ENCODE results near the gene PPIA. TPM values are rescaled to one million over a fixed set of nuclear protein-coding genes. Genes with fewer than 3 reads are reported as not detected.
"Not testable (repeated sequence)": the region's sequence is repeated elsewhere in the genome, so short reads cannot be mapped to it uniquely, and the experiment has no call there.

Gene PPIA
- total RNA-seq, 1 experiment from 2014 or later: 2,409 TPM

DNA sequence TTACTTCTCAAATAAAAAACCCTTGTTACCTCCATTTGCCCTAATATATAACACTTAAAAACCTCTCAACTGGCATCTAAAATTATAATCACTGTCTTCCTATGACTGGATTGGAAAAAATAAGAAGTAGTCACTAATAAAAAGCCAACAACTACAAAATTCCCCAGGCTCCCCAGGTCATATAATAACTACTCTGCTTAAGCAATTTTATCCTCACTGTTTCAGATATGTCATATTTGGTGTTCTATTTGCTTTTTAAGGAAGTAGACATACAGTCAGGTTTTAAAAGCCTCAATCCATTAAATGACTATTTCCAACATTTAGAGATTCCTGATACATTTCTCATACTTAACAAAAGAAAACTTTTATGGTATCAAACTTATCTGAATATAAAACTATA lies 49.0 kb downstream of the PPIA start:
- no peaks in the 10 kb centered on the region for H3K9me3 ChIP-seq (ENCODE audit: control insufficient read depth, low read depth, low read length)
- TF ChIP-seq, protein P1, sequence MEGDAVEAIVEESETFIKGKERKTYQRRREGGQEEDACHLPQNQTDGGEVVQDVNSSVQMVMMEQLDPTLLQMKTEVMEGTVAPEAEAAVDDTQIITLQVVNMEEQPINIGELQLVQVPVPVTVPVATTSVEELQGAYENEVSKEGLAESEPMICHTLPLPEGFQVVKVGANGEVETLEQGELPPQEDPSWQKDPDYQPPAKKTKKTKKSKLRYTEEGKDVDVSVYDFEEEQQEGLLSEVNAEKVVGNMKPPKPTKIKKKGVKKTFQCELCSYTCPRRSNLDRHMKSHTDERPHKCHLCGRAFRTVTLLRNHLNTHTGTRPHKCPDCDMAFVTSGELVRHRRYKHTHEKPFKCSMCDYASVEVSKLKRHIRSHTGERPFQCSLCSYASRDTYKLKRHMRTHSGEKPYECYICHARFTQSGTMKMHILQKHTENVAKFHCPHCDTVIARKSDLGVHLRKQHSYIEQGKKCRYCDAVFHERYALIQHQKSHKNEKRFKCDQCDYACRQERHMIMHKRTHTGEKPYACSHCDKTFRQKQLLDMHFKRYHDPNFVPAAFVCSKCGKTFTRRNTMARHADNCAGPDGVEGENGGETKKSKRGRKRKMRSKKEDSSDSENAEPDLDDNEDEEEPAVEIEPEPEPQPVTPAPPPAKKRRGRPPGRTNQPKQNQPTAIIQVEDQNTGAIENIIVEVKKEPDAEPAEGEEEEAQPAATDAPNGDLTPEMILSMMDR (conservative IDR thresholded peaks at IDR 0.05): no peak
- no peak overlapping the region for H2AK5ac ChIP-seq (ENCODE audit: insufficient read length, low read length)
- H3K23ac ChIP-seq (ENCODE audit: insufficient read length, low read depth, low read length): no peak overlapping the region
- H3K27ac ChIP-seq (ENCODE audit: insufficient read length, low read depth, low read length): no peak overlapping the region
- no peak overlapping the region for H2AFZ ChIP-seq (ENCODE audit: low read length)
- H2BK20ac ChIP-seq (ENCODE audit: low read depth, low read length, poor library complexity, severe bottlenecking): no peak overlapping the region
- no peak overlapping the region for H3K14ac ChIP-seq (ENCODE audit: insufficient read depth, low read length)
- H3K79me2 ChIP-seq (ENCODE audit: insufficient read depth, low read length): peaks cover 23% of the 10 kb centered on the region; the same call in 1 of the 2 replicates
- no peak overlapping the region for H3K4me2 ChIP-seq (ENCODE audit: insufficient read depth, insufficient read length, low read length)
- H3K4me1 ChIP-seq (ENCODE audit: insufficient read depth, low read length): no peaks in the 10 kb centered on the region
- no peak overlapping the region for H3K56ac ChIP-seq (ENCODE audit: insufficient read length, low read depth, low read length)
- DNase-seq: no peak
- H3K23me2 ChIP-seq (ENCODE audit: insufficient read length, low read depth, low read length, poor library complexity, severe bottlenecking): no peaks in the 10 kb centered on the region
- H3K79me1 ChIP-seq (ENCODE audit: insufficient read depth, low read depth, low read length, poor library complexity, severe bottlenecking): peaks cover 4% of the 10 kb centered on the region
- no peak overlapping the region for H3T11ph ChIP-seq (ENCODE audit: low read length)
- no peak overlapping the region for H4K5ac ChIP-seq (ENCODE audit: insufficient read length, low read depth, low read length)
- H3K18ac ChIP-seq (ENCODE audit: insufficient read length, low read depth, low read length): no peak overlapping the region
- H4K91ac ChIP-seq (ENCODE audit: insufficient read length, low read depth, low read length): no peak overlapping the region
- no peaks in the 10 kb centered on the region for H4K20me1 ChIP-seq (ENCODE audit: control insufficient read depth, insufficient read depth, insufficient read length)
- H3K27me3 Mint-ChIP-seq (ENCODE audit: low read depth): no peaks in the 10 kb centered on the region
- no peak overlapping the region for H2BK5ac ChIP-seq (ENCODE audit: insufficient read length, low read length)
- no peak overlapping the region for H4K8ac ChIP-seq (replicated peaks; ENCODE audit: insufficient read length, low read depth, low read length)
- H3K36me3 Mint-ChIP-seq (ENCODE audit: insufficient read depth in 1 of 3, low read depth in 3 of 3): peaks cover 16 to 26% (median 26%) of the 10 kb centered on the region in 3 experiments
- H3K27ac Mint-ChIP-seq: no peak overlapping the region
- H3K4ac ChIP-seq (ENCODE audit: low read depth, low read length): no peak overlapping the region
- H3K9me3 Mint-ChIP-seq: no peaks in the 10 kb centered on the region
- H3K4me3 Mint-ChIP-seq: 0 out of 5 replicates have a peak overlapping the region, but pooled peaks of 1 of the 2 experiments have one; percentile 97
- no peak overlapping the region for H2BK120ac ChIP-seq (ENCODE audit: low read depth, low read length, poor library complexity, severe bottlenecking)
- H3K9ac ChIP-seq (ENCODE audit: extremely low read depth, insufficient read length, low read length): no peak overlapping the region
- H3K27me3 ChIP-seq (ENCODE audit: insufficient read depth, low read length): no peaks in the 10 kb centered on the region
- no peak overlapping the region for H2BK12ac ChIP-seq (ENCODE audit: insufficient read length, low read depth, low read length)
- H3K4me1 Mint-ChIP-seq: peaks cover 8 to 19% of the 10 kb centered on the region in 2 experiments
- H2BK15ac ChIP-seq (ENCODE audit: low read depth, low read length): no peak overlapping the region

DNA sequence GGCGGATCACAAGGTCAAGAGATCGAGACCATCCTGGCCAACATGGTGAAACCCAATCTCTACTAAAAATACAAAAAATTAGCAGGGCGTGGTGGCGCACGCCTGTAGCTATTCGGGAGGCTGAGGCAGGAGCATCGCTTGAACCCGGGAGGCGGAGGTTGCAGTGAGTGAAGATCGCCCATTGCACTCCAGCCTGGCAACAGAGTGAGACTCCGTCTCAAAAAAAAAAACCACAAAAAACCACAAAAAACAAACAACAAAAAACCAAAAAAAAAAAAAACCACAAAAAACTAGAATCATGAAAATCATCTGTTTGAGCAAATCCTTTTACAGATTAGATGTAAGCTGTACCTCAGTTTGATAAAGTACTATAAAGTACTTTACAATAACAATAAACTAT lies 49.9 kb downstream of the PPIA start:
- not testable (repeated sequence) for H3K27ac Mint-ChIP-seq; H3K23me2 ChIP-seq (ENCODE audit: insufficient read length, low read depth, low read length, poor library complexity, severe bottlenecking); H2BK5ac ChIP-seq (ENCODE audit: insufficient read length, low read length); H2BK20ac ChIP-seq (ENCODE audit: low read depth, low read length, poor library complexity, severe bottlenecking); H2BK120ac ChIP-seq (ENCODE audit: low read depth, low read length, poor library complexity, severe bottlenecking); H2BK15ac ChIP-seq (ENCODE audit: low read depth, low read length); H3K9me3 Mint-ChIP-seq; H3K27me3 Mint-ChIP-seq (ENCODE audit: low read depth); H3K18ac ChIP-seq (ENCODE audit: insufficient read length, low read depth, low read length); H3K4ac ChIP-seq (ENCODE audit: low read depth, low read length); H3K4me1 ChIP-seq (ENCODE audit: insufficient read depth, low read length); H3K27me3 ChIP-seq (ENCODE audit: insufficient read depth, low read length); H2BK12ac ChIP-seq (ENCODE audit: insufficient read length, low read depth, low read length); H3K27ac ChIP-seq (ENCODE audit: insufficient read length, low read depth, low read length); H3K14ac ChIP-seq (ENCODE audit: insufficient read depth, low read length); H3K23ac ChIP-seq (ENCODE audit: insufficient read length, low read depth, low read length); H3T11ph ChIP-seq (ENCODE audit: low read length); H3K9ac ChIP-seq (ENCODE audit: extremely low read depth, insufficient read length, low read length); H4K91ac ChIP-seq (ENCODE audit: insufficient read length, low read depth, low read length); H4K20me1 ChIP-seq (ENCODE audit: control insufficient read depth, insufficient read depth, insufficient read length); H3K79me1 ChIP-seq (ENCODE audit: insufficient read depth, low read depth, low read length, poor library complexity, severe bottlenecking); H3K9me3 ChIP-seq (ENCODE audit: control insufficient read depth, low read depth, low read length); H2AFZ ChIP-seq (ENCODE audit: low read length); H2AK5ac ChIP-seq (ENCODE audit: insufficient read length, low read length); DNase-seq; H4K8ac ChIP-seq (replicated peaks; ENCODE audit: insufficient read length, low read depth, low read length); H3K56ac ChIP-seq (ENCODE audit: insufficient read length, low read depth, low read length); H4K5ac ChIP-seq (ENCODE audit: insufficient read length, low read depth, low read length)
- no CpG with 5 or more reads among the region's 11 CpGs for WGBS (ENCODE audit: extremely low coverage, insufficient read length, low lambda C conversion rate)
- Histone ChIP-seq H3K79me2 (ENCODE audit: insufficient read depth, low read length) (peaks cover 23% of the 10 kb centered on the region; the same call in 1 of the 2 replicates), H3K4me2 (ENCODE audit: insufficient read depth, insufficient read length, low read length) (peak overlapping the region; percentile 91)
- peak overlapping the region; percentile 97 to 99 for H3K4me3 Mint-ChIP-seq
- H3K4me1 Mint-ChIP-seq: peaks cover 8 to 19% of the 10 kb centered on the region in 2 experiments
- H3K36me3 Mint-ChIP-seq (ENCODE audit: insufficient read depth in 1 of 3, low read depth in 3 of 3): peaks cover 9 to 17% (median 17%) of the 10 kb centered on the region in 3 experiments

Data from H9 (cell line).